Measurements from ENCODE around the gene CHAD.
A peak's percentile ranks its signal among the peaks of the same experiment; 100 is the strongest.
"Not testable (repeated sequence)": the region's sequence is repeated elsewhere in the genome, so short reads cannot be mapped to it uniquely, and the experiment has no call there.

Gene CHAD

GRCh38 chr17:50495217-50495823 is 26.6 kb upstream of the CHAD start:
- DNase-seq (ENCODE audit: low read depth in 2 of 2), result no peak

GRCh38 chr17:50493744-50494143 is 25.1 kb upstream of the CHAD start:
- no peak for DNase-seq (ENCODE audit: low read depth in 2 of 2)

GRCh38 chr17:50492214-50492613 is 23.5 kb upstream of the CHAD start:
- DNase-seq (ENCODE audit: low read depth in 2 of 2), result no peak

GRCh38 chr17:50491505-50491904 is 22.8 kb upstream of the CHAD start:
- DNase-seq (ENCODE audit: low read depth in 2 of 2), result no peak

GRCh38 chr17:50488880-50489279 is 20.2 kb upstream of the CHAD start:
- no peak for DNase-seq (ENCODE audit: low read depth in 2 of 2)

GRCh38 chr17:50487213-50488096 is 18.8 kb upstream of the CHAD start:
- peak in 1 of 2 donors; percentile 17 for DNase-seq (ENCODE audit: low read depth in 2 of 2)

DNA sequence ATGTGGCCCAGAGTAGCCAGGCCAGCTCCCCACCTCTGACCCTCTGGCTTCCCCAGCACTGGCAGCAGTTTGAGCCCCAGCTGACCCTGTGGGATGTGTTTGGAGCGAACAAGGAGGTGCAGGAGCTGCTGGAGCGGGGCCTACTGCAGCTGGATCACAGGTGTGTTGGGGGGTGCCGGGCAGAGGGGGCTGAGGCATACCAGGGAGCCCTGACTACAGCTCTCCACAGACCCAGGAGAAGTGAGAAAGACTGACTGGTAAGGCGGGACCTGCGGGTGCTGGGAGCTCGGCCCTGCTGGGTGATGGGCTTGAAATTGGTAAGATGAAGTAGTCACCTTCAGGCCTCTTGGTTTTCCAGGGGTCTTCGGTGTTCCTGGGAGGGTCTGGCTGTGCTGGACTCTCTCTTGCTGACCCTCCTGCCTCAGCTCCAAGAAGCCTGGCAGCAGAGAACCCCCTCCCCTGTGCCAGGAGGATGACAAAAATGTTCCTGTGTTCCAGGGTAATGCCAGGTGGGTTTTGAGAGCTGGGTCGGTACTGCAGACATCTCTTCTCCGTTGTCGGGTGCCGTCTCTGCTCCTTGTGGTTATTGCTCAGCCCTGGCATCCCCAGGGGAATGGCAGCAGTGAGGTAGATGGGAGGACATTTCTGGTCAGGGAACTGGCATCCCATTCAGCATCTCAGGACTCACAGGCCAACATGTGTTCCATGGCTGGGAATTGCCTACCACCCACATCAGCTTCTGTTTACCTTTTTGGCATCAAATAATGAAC is 15.9 kb upstream of the CHAD start:
- DNase-seq (ENCODE audit: low read depth in 2 of 2), result no peak

DNA sequence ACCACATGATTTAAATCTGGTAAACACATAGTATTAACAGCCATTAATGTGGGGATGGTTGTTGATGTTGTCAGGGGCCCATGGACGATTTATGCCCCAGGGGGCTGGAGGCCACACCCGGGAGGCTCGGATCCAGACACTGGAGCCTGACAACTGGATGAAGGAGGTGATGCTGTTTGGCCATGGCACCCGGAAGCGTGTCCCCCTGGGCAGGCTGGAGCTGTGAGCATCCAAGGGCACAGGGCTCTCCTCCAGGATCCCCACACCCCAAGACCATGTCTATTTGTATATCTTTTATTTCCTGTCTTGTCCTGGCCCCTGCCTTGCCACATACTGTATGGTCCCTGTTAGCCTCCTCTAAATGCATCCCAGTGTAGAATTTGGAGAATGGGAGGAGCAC is 14.6 kb upstream of the CHAD start:
- DNase-seq (ENCODE audit: low read depth in 2 of 2), result no peak

DNA sequence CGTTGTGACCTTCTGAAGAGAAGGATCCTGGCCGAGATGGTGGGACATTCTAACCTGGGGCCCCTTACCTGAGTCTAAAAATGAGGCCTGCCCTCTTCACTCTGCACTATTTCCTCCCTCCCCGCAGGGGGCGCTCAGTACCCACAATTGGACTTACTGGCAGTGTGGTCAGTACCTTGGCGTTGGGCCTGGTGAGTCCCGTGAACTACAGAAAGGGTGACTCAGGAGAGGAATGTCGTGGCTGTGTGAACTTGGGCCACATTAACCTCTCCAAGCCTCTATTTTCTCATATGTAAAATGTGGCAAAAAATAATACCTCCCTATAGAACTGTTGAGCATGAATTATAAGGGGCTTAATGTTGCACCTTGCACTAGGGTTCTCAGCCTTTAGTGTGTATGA is 13.8 kb upstream of the CHAD start:
- peak; percentile 42 to 65 for DNase-seq (ENCODE audit: low read depth in 2 of 2)

- no peak for DNase-seq (ENCODE audit: low read depth in 2 of 2)
Observed at GRCh38 chr17:50482110-50482509, 13.4 kb upstream of the CHAD start.

- no peak for DNase-seq (ENCODE audit: low read depth in 2 of 2)
Observed at GRCh38 chr17:50481648-50482047, 13.0 kb upstream of the CHAD start.

DNA sequence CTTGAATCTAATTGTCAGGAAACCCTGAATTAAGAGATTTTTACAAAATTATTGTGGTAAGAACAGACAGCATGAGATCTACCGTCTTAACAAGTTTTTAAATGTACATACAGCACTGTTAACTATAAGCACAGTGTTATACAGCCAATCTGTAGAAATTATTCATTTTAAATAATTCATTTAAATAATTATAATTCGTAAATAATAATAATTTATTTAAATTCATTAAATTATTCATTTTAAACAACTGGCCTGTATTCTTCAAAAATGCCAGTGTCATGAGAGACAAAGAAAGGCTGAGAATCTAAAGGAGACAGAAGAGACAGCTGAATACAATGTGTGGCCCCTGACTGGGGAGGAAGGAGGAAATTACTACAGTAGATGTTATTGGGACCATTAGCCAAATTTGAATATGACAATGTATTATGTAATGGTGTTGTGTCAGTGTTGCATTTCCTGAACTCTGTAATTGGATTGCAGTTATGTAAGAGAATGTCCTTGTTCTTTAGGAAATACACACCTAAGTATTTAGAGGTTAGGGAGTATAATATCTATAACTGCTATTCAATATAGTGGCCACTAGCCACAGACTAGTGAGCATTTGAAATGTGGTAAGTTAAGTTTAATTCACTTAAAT is 12.3 kb upstream of the CHAD start:
- DNase-seq (ENCODE audit: low read depth in 2 of 2), result no peak

- no peak for DNase-seq (ENCODE audit: low read depth in 2 of 2)
Observed at GRCh38 chr17:50480142-50480764, 11.6 kb upstream of the CHAD start.

DNA sequence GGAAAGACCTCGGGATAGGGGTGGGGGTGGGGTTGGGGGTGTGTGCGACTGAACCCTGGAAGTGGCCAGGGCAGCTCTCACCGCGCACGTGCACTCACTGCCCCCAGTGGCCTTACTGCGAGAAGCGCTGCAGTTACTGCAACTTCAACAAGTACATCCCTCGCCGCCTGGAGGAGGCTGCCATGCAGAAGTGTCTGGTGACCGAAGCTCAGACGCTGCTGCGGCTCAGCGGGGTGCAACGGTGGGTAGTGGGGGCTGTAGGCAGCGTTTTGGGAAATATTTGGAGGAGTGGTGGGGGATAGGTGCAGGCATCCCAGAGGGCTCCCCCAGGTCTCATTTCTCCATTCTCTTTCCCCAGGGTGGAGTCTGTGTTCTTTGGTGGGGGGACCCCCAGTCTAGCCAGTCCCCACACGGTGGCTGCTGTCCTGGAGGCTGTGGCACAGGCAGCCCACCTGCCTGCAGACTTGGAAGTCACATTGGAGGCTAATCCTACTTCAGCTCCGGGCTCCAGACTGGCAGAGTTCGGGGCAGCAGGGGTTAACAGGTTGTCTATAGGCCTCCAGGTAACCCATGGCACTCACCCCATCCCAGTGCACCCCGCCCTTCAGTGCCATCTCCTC is 11.0 kb upstream of the CHAD start:
- peak; percentile 51 to 53 for DNase-seq (ENCODE audit: low read depth in 2 of 2)

GRCh38 chr17:50478391-50479381 is 10.0 kb upstream of the CHAD start, which contains the start of gene RSAD1:
RSAD1 (plus strand) TSS chr17:50478860; CDS start chr17:50478885, 25 bp downstream.
- DNase-seq (ENCODE audit: low read depth in 2 of 2), result peak; percentile 76 to 81

- no peak for DNase-seq (ENCODE audit: low read depth in 2 of 2)
Observed at GRCh38 chr17:50477976-50478375, 9.3 kb upstream of the CHAD start.

- no peak for DNase-seq (ENCODE audit: low read depth in 2 of 2)
Observed at GRCh38 chr17:50476545-50477315, 8.1 kb upstream of the CHAD start.

DNA sequence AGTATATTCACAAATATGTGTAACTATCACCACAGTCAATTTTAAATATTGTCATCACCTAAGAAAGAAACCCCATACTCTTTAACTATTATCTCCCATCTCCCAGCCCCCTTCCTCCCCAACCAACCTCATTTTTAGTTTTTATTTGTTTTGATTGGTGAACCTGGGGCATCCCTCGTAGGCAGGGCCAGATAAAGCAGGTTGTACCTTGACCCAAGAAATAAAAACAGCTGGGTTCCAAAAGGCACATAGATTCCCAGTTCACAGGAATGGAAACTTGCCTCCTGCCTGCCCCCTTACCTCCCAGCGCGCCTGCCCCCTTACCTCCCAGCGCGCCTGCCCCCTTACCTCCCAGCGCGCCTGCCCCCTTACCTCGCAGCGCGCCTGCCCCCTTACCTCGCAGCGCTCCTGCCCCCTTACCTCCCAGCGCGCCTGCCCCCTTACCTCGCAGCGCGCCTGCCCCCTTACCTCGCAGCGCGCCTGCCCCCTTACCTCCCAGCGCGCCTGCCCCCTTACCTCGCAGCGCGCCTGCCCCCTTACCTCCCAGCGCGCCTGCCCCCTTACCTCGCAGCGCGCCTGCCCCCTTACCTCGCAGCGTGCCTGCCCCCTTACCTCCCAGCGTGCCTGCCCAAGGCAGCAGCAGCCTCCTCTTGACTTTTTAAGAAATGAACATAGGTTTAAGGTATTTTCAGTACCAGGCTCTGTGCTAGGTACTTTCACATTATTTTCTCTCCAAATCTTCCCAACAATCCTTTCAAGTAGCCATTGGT is 7.3 kb upstream of the CHAD start:
- DNase-seq (ENCODE audit: low read depth in 2 of 2), result not testable (repeated sequence)
